Nephron (organoid): Measurements from ENCODE around the gene OTUD3.

Experiments
- H3K27ac Mint-ChIP-seq, 3 experiments: 2 replicates each; pipeline ENCODE4 v1.8.0; 2020; ENCODE audit warnings: mixed read lengths in 3 of 3, mild to moderate bottlenecking in 2 of 3, moderate library complexity in 1 of 3
- H3K27me3 Mint-ChIP-seq: 2 replicates; pipeline ENCODE4 v1.8.0; 2021; ENCODE audit warnings: low read depth, mild to moderate bottlenecking, moderate library complexity, mixed read lengths
- H3K36me3 Mint-ChIP-seq: 2 replicates; pipeline ENCODE4 v1.8.0; 2020; ENCODE audit warnings: low read depth, mixed read lengths
- H3K4me1 Mint-ChIP-seq: 2 replicates; pipeline ENCODE4 v1.8.0; 2020; ENCODE audit warnings: mixed read lengths
- H3K4me3 Mint-ChIP-seq, 3 experiments: 2 replicates each; pipeline ENCODE4 v1.8.0; 2020; ENCODE audit warnings: mild to moderate bottlenecking in 3 of 3, mixed read lengths in 3 of 3, moderate library complexity in 2 of 3
- H3K9me3 Mint-ChIP-seq: 2 replicates; pipeline ENCODE4 v1.8.0; 2020; ENCODE audit warnings: mixed read lengths
- TF ChIP-seq, protein P1 (sequence below), 3 experiments: fragments of 200-600 bp; sonication (generic); IDR thresholded peaks; one replicate each; pipeline ENCODE4 v1.5.0; 2021; ENCODE audit warnings: antibody characterized with exemption in 3 of 3; ENCODE audit not compliant: unreplicated experiment in 3 of 3

Gene OTUD3

DNA sequence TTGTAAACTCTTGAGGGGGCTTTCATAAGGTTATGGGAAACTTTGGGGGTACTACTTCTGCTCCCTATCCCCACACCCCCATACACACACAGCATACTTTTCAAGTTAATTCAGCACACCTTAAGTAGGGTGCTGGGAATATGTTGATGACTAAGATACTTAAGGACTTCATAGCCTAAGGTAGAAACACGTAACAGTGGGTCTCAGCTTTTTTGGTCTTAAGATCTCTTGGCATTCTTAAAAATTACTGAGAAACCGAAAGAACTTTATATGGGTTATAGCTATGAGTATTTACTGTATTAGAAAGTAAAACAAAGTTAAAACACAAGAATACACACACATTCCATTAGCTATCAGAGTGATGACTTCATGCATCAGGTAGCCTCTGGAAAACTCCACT is 2.1 kb downstream of the OTUD3 start:
- H3K4me3 Mint-ChIP-seq = peak overlapping the region; percentile 54 to 91 (median 90)
- TF ChIP-seq, protein P1, sequence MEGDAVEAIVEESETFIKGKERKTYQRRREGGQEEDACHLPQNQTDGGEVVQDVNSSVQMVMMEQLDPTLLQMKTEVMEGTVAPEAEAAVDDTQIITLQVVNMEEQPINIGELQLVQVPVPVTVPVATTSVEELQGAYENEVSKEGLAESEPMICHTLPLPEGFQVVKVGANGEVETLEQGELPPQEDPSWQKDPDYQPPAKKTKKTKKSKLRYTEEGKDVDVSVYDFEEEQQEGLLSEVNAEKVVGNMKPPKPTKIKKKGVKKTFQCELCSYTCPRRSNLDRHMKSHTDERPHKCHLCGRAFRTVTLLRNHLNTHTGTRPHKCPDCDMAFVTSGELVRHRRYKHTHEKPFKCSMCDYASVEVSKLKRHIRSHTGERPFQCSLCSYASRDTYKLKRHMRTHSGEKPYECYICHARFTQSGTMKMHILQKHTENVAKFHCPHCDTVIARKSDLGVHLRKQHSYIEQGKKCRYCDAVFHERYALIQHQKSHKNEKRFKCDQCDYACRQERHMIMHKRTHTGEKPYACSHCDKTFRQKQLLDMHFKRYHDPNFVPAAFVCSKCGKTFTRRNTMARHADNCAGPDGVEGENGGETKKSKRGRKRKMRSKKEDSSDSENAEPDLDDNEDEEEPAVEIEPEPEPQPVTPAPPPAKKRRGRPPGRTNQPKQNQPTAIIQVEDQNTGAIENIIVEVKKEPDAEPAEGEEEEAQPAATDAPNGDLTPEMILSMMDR (IDR thresholded peaks at IDR 0.05; ENCODE audit: unreplicated experiment in 3 of 3) = no peak
- H3K27ac Mint-ChIP-seq = no peak overlapping the region
- peaks cover 19% of the 10 kb centered on the region for H3K36me3 Mint-ChIP-seq
- H3K4me1 Mint-ChIP-seq = peaks cover 24% of the 10 kb centered on the region
- H3K27me3 Mint-ChIP-seq = no peaks in the 10 kb centered on the region
- no peaks in the 10 kb centered on the region for H3K9me3 Mint-ChIP-seq

DNA sequence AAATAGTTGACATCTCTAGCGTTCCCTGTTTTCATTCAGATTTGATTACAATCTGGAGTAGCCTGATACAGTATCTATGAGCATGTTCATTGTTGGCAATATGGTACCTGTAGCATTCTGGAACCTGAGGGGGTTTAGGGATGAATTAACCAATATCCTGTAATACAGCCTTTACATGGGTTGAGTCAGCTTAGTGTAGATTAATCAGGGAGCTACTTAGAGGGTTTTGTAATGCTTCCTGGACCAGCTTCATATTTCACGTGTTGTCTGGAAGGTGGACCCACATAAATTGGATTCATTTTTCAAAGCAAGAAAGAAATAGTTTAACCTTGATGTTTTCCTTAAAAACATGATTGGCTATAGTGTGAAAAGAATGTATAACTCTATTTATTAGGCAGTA is 3.6 kb downstream of the OTUD3 start:
- Mint-ChIP-seq H3K9me3 (no peaks in the 10 kb centered on the region), H3K27me3 (no peaks in the 10 kb centered on the region), H3K36me3 (peaks cover 23% of the 10 kb centered on the region), H3K4me3 (no peak overlapping the region), H3K27ac (no peak overlapping the region), H3K4me1 (peaks cover 24% of the 10 kb centered on the region)
- TF ChIP-seq, protein P1 (IDR thresholded peaks at IDR 0.05; ENCODE audit: unreplicated experiment in 3 of 3) = no peak

- Mint-ChIP-seq H3K9me3 (no peaks in the 10 kb centered on the region), H3K27me3 (no peaks in the 10 kb centered on the region), H3K4me1 (peaks cover 14% of the 10 kb centered on the region), H3K36me3 (peaks cover 41% of the 10 kb centered on the region), H3K4me3 (no peak overlapping the region), H3K27ac (no peak overlapping the region)
- TF ChIP-seq, protein P1 (IDR thresholded peaks at IDR 0.05; ENCODE audit: unreplicated experiment in 3 of 3) = no peak
Measured at GRCh38 chr1:19888112-19888511, 5.9 kb downstream of the OTUD3 start.

DNA sequence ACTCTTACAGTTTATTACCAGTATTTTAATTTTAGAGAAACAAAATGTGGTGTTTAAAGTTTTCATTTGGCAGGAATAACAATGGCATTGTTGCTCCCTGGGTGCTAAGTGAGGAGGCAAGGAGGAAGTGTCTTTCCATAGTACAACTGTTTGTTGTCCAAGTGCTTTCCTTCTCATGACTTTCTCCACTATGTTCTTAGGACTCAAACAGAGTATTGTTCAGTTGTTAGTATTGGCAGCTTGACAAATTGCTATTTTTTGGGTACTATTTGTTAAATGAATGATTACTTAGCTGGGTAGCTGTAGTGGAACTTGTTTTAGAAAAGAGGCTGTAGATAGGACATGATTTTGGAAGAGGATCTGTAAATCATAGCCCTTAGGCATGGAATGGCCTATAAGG is 7.5 kb downstream of the OTUD3 start:
- Mint-ChIP-seq H3K9me3 (no peaks in the 10 kb centered on the region), H3K27me3 (no peaks in the 10 kb centered on the region), H3K4me1 (no peaks in the 10 kb centered on the region), H3K27ac (no peak overlapping the region), H3K4me3 (no peak overlapping the region), H3K36me3 (peaks cover 54% of the 10 kb centered on the region)
- TF ChIP-seq, protein P1 (IDR thresholded peaks at IDR 0.05; ENCODE audit: unreplicated experiment in 3 of 3) = no peak

DNA sequence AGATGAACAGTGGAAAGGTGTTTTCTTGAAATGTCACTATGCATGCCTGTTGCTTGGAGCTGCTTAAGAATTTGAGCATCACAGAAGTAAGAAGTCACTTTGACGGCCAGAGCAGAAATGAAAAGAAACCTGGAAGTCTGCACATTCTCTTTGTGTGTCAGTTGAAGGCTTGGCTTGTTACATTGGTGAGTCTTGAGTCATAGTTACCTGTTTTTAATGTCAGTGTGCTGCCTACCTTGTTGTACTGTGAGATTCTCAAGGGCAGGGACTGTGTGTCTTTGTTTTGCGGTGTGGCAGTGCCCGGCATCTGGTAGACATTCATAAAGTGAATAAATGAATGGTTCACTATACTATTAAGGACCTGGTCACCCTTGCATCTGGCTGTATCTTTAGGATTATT is 9.9 kb downstream of the OTUD3 start:
- Mint-ChIP-seq H3K27ac (no peak overlapping the region), H3K9me3 (no peaks in the 10 kb centered on the region), H3K36me3 (peaks cover 61% of the 10 kb centered on the region), H3K4me3 (no peak overlapping the region), H3K27me3 (no peaks in the 10 kb centered on the region), H3K4me1 (no peaks in the 10 kb centered on the region)
- TF ChIP-seq, protein P1 (IDR thresholded peaks at IDR 0.05; ENCODE audit: unreplicated experiment in 3 of 3) = no peak

DNA sequence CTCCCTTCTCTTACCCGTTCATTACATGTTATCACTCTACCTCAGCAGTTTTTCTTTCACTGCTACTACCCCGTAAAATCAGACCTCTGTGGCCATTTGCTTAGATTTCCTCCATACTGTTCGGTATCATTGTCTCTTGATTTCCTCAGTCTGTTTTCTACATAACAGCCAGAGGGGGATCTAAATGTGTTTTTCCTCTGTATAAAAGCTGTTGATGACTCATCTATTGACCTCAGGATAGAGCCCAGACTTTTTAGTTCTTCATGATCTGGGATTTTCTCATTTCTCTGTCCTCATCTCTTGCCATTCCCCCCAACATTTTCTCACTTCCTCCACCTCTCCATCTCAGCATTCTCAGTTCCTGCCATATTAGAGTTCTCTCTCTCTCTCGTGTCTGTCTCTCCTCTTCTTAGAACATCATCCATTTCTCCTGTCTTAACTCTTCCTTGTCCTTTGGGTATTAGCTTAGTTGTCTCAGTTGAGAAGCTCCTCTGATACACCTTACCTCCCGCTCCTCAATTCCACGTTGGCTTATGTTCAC is 10.5 kb downstream of the OTUD3 start:
- H3K27ac Mint-ChIP-seq = peak overlapping the region in 1 of 3 experiments; percentile 1
- no peaks in the 10 kb centered on the region for H3K9me3 Mint-ChIP-seq
- TF ChIP-seq, protein P1 (IDR thresholded peaks at IDR 0.05; ENCODE audit: unreplicated experiment in 3 of 3) = no peak
- H3K27me3 Mint-ChIP-seq = no peaks in the 10 kb centered on the region
- peaks cover 62% of the 10 kb centered on the region for H3K36me3 Mint-ChIP-seq
- H3K4me3 Mint-ChIP-seq = no peak overlapping the region
- H3K4me1 Mint-ChIP-seq = no peaks in the 10 kb centered on the region
